Skeletal muscle satellite cell (primary cell): Measurements from ENCODE around the gene KRTAP1-4. TPM values are rescaled to one million over a fixed set of nuclear protein-coding genes. Genes with fewer than 3 reads are reported as not detected.
"Not testable (repeated sequence)": the region's sequence is repeated elsewhere in the genome, so short reads cannot be mapped to it uniquely, and the experiment has no call there.

Source experiments
- H3K27me3 ChIP-seq: 2 replicates; pipeline ENCODE4 v1.7.0; 2013; ENCODE audit warnings: low read length; ENCODE audit not compliant: control insufficient read depth, insufficient read depth
- H3K36me3 ChIP-seq: 2 replicates; pipeline ENCODE4 v1.7.0; 2013; ENCODE audit warnings: mild to moderate bottlenecking, control low read depth, low read length; ENCODE audit not compliant: insufficient read depth
- H3K4me1 ChIP-seq: 2 replicates; pipeline ENCODE4 v1.7.0; 2013; ENCODE audit warnings: low read length; ENCODE audit not compliant: control insufficient read depth, insufficient read depth
- H3K4me2 ChIP-seq: 2 replicates; pipeline ENCODE4 v1.7.0; 2013; ENCODE audit warnings: mild to moderate bottlenecking, low read length
- H3K4me3 ChIP-seq: 2 replicates; pipeline ENCODE4 v1.7.0; 2013; ENCODE audit warnings: low read length
- H3K9ac ChIP-seq: 2 replicates; pipeline ENCODE4 v1.7.0; 2013; ENCODE audit warnings: mild to moderate bottlenecking, low read depth, low read length, moderate library complexity
- H3K9me3 ChIP-seq: replicated peaks from 2 replicates; pipeline ENCODE4 v1.7.0; 2013; ENCODE audit warnings: mild to moderate bottlenecking, control low read depth, low read length
- total RNA-seq: library from RNA; depleted of rRNA; stranded (reverse); fragments of >200 nt; gene quantifications from 2 replicates; pipeline ENCODE4 v1.2.3, GENCODE V29; 2012; rRNA removed

KRTAP1-4 gene
- total RNA-seq = not detected in 2 replicates

GRCh38 chr17:41029633-41030245, at the start of gene KRTAP1-4:
Gene KRTAP1-4, minus strand, starts transcription at chr17:41030195. Its CDS starts 117 bp downstream, at chr17:41030078.
- Histone ChIP-seq H3K4me1 (peaks cover 18% of the 10 kb centered on the region), H3K36me3 (no peaks in the 10 kb centered on the region), H3K4me2 (no peak within 1 kb of the TSS), H3K9ac (no peak within 1 kb of the TSS), H3K9me3 (no peaks in the 10 kb centered on the region), H3K4me3 (no peak within 1 kb of the TSS), H3K27me3 (no peaks in the 10 kb centered on the region)

GRCh38 chr17:41076788-41077187, 46.8 kb upstream of the KRTAP1-4 start:
- H3K27me3 ChIP-seq = no peaks in the 10 kb centered on the region
- no peak overlapping the region for H3K9ac ChIP-seq
- peaks cover under 1% of the 10 kb centered on the region for H3K4me1 ChIP-seq
- no peaks in the 10 kb centered on the region for H3K9me3 ChIP-seq
- no peaks in the 10 kb centered on the region for H3K36me3 ChIP-seq
- no peak overlapping the region for H3K4me3 ChIP-seq
- no peak overlapping the region for H3K4me2 ChIP-seq

GRCh38 chr17:41073676-41074075, 43.7 kb upstream of the KRTAP1-4 start:
- Histone ChIP-seq H3K4me2 (no peak overlapping the region), H3K9me3 (no peaks in the 10 kb centered on the region), H3K27me3 (no peaks in the 10 kb centered on the region), H3K4me3 (no peak overlapping the region), H3K9ac (no peak overlapping the region), H3K4me1 (peaks cover 4% of the 10 kb centered on the region), H3K36me3 (no peaks in the 10 kb centered on the region)

GRCh38 chr17:41071606-41072360, 41.8 kb upstream of the KRTAP1-4 start:
- H3K27me3 ChIP-seq = no peaks in the 10 kb centered on the region
- H3K36me3 ChIP-seq = no peaks in the 10 kb centered on the region
- H3K9ac ChIP-seq = no peak overlapping the region
- no peak overlapping the region for H3K4me3 ChIP-seq
- no peak overlapping the region for H3K4me2 ChIP-seq
- peaks cover 5% of the 10 kb centered on the region for H3K4me1 ChIP-seq
- H3K9me3 ChIP-seq = no peaks in the 10 kb centered on the region

GRCh38 chr17:41069031-41069430, 39.0 kb upstream of the KRTAP1-4 start:
- Histone ChIP-seq H3K36me3 (no peaks in the 10 kb centered on the region), H3K4me1 (peaks cover 15% of the 10 kb centered on the region), H3K4me2 (no peak overlapping the region), H3K9me3 (no peaks in the 10 kb centered on the region), H3K27me3 (no peaks in the 10 kb centered on the region), H3K4me3 (no peak overlapping the region), H3K9ac (no peak overlapping the region)

GRCh38 chr17:41067281-41067680, 37.3 kb upstream of the KRTAP1-4 start:
- Histone ChIP-seq H3K4me2 (no peak overlapping the region), H3K9me3 (no peaks in the 10 kb centered on the region), H3K9ac (no peak overlapping the region), H3K4me3 (no peak overlapping the region), H3K36me3 (no peaks in the 10 kb centered on the region), H3K27me3 (no peaks in the 10 kb centered on the region), H3K4me1 (peaks cover 29% of the 10 kb centered on the region)

GRCh38 chr17:41065829-41066624, 36.0 kb upstream of the KRTAP1-4 start, which contains the start of gene KRTAP2-4:
Gene KRTAP2-4, minus strand, starts transcription at chr17:41065879. Its CDS starts 34 bp downstream, at chr17:41065845.
- Histone ChIP-seq H3K27me3 (no peaks in the 10 kb centered on the region), H3K4me1 (peaks cover 35% of the 10 kb centered on the region), H3K4me2 (no peak within 1 kb of the TSS), H3K36me3 (no peaks in the 10 kb centered on the region), H3K9me3 (no peaks in the 10 kb centered on the region), H3K4me3 (no peak within 1 kb of the TSS), H3K9ac (no peak within 1 kb of the TSS)

- not testable (repeated sequence) for H3K36me3 ChIP-seq, H3K4me2 ChIP-seq, H3K9ac ChIP-seq, H3K27me3 ChIP-seq, H3K4me3 ChIP-seq, H3K9me3 ChIP-seq
- H3K4me1 ChIP-seq = peaks cover 43% of the 10 kb centered on the region
Observed at GRCh38 chr17:41065016-41065689, 35.2 kb upstream of the KRTAP1-4 start.

GRCh38 chr17:41064301-41064700, 34.3 kb upstream of the KRTAP1-4 start:
- Histone ChIP-seq H3K4me2 (no peak overlapping the region), H3K9me3 (no peaks in the 10 kb centered on the region), H3K27me3 (no peaks in the 10 kb centered on the region), H3K36me3 (no peaks in the 10 kb centered on the region), H3K4me3 (no peak overlapping the region), H3K4me1 (peaks cover 50% of the 10 kb centered on the region), H3K9ac (no peak overlapping the region)

- H3K36me3 ChIP-seq = no peaks in the 10 kb centered on the region
- H3K4me2 ChIP-seq = no peak overlapping the region
- no peaks in the 10 kb centered on the region for H3K27me3 ChIP-seq
- H3K4me1 ChIP-seq = peaks cover 57% of the 10 kb centered on the region
- no peaks in the 10 kb centered on the region for H3K9me3 ChIP-seq
- H3K9ac ChIP-seq = peak overlapping the region; percentile 80
- H3K4me3 ChIP-seq = no peak overlapping the region
Observed at GRCh38 chr17:41063449-41063848, 33.5 kb upstream of the KRTAP1-4 start.

GRCh38 chr17:41061964-41062363, 32.0 kb upstream of the KRTAP1-4 start:
- H3K9ac ChIP-seq = peak overlapping the region; percentile 80
- H3K9me3 ChIP-seq = no peaks in the 10 kb centered on the region
- no peak overlapping the region for H3K4me3 ChIP-seq
- peaks cover 60% of the 10 kb centered on the region for H3K4me1 ChIP-seq
- H3K36me3 ChIP-seq = no peaks in the 10 kb centered on the region
- no peaks in the 10 kb centered on the region for H3K27me3 ChIP-seq
- no peak overlapping the region for H3K4me2 ChIP-seq
